MM.1S (cell line): Measurements from ENCODE around the gene EPHA7.

ENCODE experiments used
- DNase-seq: peaks from one replicate; pipeline ENCODE4 v3.0.0-alpha.2; 2015
- H2AFZ ChIP-seq: fragments of 300-600 bp; sonication (generic); 2 replicates; pipeline ENCODE4 v1.6.0; 2016; ENCODE audit warnings: antibody characterized with exemption, low read length
- H3F3A ChIP-seq: fragments of 300-600 bp; sonication (generic); 2 replicates; pipeline ENCODE4 v1.6.1; 2016; ENCODE audit warnings: mild to moderate bottlenecking, antibody characterized with exemption, low read length, moderate library complexity, mixed read lengths; ENCODE audit not compliant: insufficient read depth
- H3K27ac ChIP-seq: fragments of 300-600 bp; sonication (generic); 2 replicates; pipeline ENCODE4 v1.5.1; 2016; ENCODE audit warnings: mild to moderate bottlenecking, low read length
- H3K27me3 ChIP-seq: fragments of 300-600 bp; sonication (generic); replicated peaks from 2 replicates; pipeline ENCODE4 v1.6.0; 2016; ENCODE audit warnings: low read length; ENCODE audit not compliant: insufficient read depth
- H3K36me3 ChIP-seq: fragments of 300-600 bp; sonication (generic); replicated peaks from 2 replicates; pipeline ENCODE4 v1.6.1; 2016; ENCODE audit warnings: mild to moderate bottlenecking, low read length, mixed read lengths; ENCODE audit not compliant: insufficient read depth
- H3K4me1 ChIP-seq: fragments of 300-600 bp; sonication (generic); 2 replicates; pipeline ENCODE4 v1.6.1; 2016; ENCODE audit warnings: low read length, mixed read lengths
- H3K4me2 ChIP-seq: fragments of 300-600 bp; sonication (generic); 2 replicates; pipeline ENCODE4 v1.6.0; 2016; ENCODE audit warnings: low read depth, low read length
- H3K4me3 ChIP-seq: fragments of 300-600 bp; sonication (generic); 2 replicates; pipeline ENCODE4 v1.5.1; 2016; ENCODE audit warnings: low read length, mixed read lengths
- H3K79me2 ChIP-seq: fragments of 300-600 bp; sonication (generic); 2 replicates; pipeline ENCODE4 v1.6.1; 2016; ENCODE audit warnings: mixed run types, low read length, mixed read lengths
- H3K9ac ChIP-seq: fragments of 300-600 bp; sonication (generic); 2 replicates; pipeline ENCODE4 v1.6.1; 2016; ENCODE audit warnings: low read length, mixed read lengths
- H3K9me2 ChIP-seq: fragments of 300-600 bp; sonication (generic); replicated peaks from 2 replicates; pipeline ENCODE4 v1.6.1; 2016; ENCODE audit warnings: mild to moderate bottlenecking, low read length, mixed read lengths; ENCODE audit not compliant: insufficient read depth
- H3K9me3 ChIP-seq: fragments of 300-600 bp; sonication (generic); replicated peaks from 2 replicates; pipeline ENCODE4 v1.6.1; 2016; ENCODE audit warnings: mild to moderate bottlenecking, low read length, mixed read lengths; ENCODE audit not compliant: insufficient read depth
- H4K20me1 ChIP-seq: fragments of 300-600 bp; sonication (generic); 2 replicates; pipeline ENCODE4 v1.6.1; 2016; ENCODE audit warnings: mild to moderate bottlenecking, low read length, moderate library complexity, mixed read lengths; ENCODE audit not compliant: insufficient read depth
- EZH2 ChIP-seq: fragments of 300-600 bp; sonication (generic); optimal IDR thresholded peaks from 2 replicates; pipeline ENCODE3; 2017; ENCODE audit warnings: low read depth, mild to moderate bottlenecking, antibody characterized with exemption, low read length, mixed read lengths
- EZH2phosphoT487 ChIP-seq: fragments of 300-600 bp; sonication (generic); IDR thresholded peaks from 2 replicates; pipeline ENCODE4 v1.6.1; 2018; ENCODE audit warnings: antibody characterized with exemption, low read length
- TF ChIP-seq, protein P1 (sequence below): fragments of 300-600 bp; sonication (generic); IDR thresholded peaks from 2 replicates; pipeline ENCODE4 v1.5.1; 2016; ENCODE audit warnings: antibody characterized with exemption, low read length, mixed read lengths

EPHA7 gene

DNA sequence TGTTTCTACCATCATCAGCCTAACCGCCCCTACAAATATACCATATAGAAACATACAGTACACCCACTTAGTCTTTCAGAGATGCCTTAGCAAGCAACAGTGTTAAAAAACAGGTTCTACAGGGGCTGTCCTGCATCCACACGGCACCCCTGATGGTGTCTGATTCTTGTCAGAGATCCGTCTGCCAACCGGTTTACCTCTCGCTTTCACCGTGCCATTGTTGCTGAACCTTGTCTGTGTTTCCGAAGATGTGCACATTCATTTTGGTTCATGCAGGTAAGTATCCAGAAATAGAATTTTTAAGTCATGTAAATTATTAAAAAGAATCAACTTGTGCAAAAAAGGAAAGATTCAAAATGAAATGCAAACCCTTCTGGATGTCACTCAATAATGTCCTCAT lies 52.9 kb downstream of the EPHA7 start:
- Histone ChIP-seq H3K4me1 (no peaks in the 10 kb centered on the region), H3K4me2 (no peak overlapping the region), H3K4me3 (no peak overlapping the region), H3F3A (no peaks in the 10 kb centered on the region), H3K27ac (no peak overlapping the region), H3K9me3 (no peaks in the 10 kb centered on the region), H3K27me3 (no peaks in the 10 kb centered on the region), H3K9me2 (no peaks in the 10 kb centered on the region), H4K20me1 (no peaks in the 10 kb centered on the region), H2AFZ (no peak overlapping the region), H3K36me3 (no peaks in the 10 kb centered on the region), H3K79me2 (no peaks in the 10 kb centered on the region), H3K9ac (no peak overlapping the region)
- TF ChIP-seq EZH2 (no peak), EZH2phosphoT487 (no peak)
- TF ChIP-seq, protein P1, sequence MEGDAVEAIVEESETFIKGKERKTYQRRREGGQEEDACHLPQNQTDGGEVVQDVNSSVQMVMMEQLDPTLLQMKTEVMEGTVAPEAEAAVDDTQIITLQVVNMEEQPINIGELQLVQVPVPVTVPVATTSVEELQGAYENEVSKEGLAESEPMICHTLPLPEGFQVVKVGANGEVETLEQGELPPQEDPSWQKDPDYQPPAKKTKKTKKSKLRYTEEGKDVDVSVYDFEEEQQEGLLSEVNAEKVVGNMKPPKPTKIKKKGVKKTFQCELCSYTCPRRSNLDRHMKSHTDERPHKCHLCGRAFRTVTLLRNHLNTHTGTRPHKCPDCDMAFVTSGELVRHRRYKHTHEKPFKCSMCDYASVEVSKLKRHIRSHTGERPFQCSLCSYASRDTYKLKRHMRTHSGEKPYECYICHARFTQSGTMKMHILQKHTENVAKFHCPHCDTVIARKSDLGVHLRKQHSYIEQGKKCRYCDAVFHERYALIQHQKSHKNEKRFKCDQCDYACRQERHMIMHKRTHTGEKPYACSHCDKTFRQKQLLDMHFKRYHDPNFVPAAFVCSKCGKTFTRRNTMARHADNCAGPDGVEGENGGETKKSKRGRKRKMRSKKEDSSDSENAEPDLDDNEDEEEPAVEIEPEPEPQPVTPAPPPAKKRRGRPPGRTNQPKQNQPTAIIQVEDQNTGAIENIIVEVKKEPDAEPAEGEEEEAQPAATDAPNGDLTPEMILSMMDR, result no peak
- no peak for DNase-seq

DNA sequence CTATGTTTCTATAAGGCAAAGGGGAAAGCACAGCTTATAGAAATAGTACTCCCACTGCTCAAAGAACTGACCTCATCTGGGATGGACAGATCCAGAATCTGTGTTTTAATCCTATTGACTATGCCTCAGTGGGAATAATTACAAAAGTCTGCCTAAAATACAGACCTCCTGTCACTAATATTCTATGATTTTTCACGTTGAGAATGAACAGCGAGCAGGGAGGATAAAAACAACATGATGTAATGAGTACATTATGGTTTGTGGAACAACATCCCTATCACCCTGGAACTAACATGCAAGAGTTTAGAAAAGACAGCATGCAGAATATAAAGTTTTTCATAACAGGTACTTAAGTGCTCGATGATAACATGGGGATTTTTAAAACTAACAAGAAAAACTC lies 53.9 kb downstream of the EPHA7 start:
- TF ChIP-seq EZH2phosphoT487 (no peak), EZH2 (no peak)
- TF ChIP-seq, protein P1, result no peak
- Histone ChIP-seq H3K27me3 (no peaks in the 10 kb centered on the region), H3K9me3 (no peaks in the 10 kb centered on the region), H3F3A (no peaks in the 10 kb centered on the region), H3K79me2 (no peaks in the 10 kb centered on the region), H3K36me3 (no peaks in the 10 kb centered on the region), H3K9me2 (no peaks in the 10 kb centered on the region), H3K4me1 (no peaks in the 10 kb centered on the region), H3K9ac (no peak overlapping the region), H2AFZ (no peak overlapping the region), H3K27ac (no peak overlapping the region), H3K4me2 (no peak overlapping the region), H3K4me3 (no peak overlapping the region), H4K20me1 (no peaks in the 10 kb centered on the region)
- DNase-seq, result no peak

GRCh38 chr6:93358435-93358834 lies 60.9 kb downstream of the EPHA7 start:
- no peak for DNase-seq
- no peak overlapping the region for H2AFZ ChIP-seq
- no peak overlapping the region for H3K27ac ChIP-seq
- H3K36me3 ChIP-seq, result no peaks in the 10 kb centered on the region
- H4K20me1 ChIP-seq, result no peaks in the 10 kb centered on the region
- H3K27me3 ChIP-seq, result no peaks in the 10 kb centered on the region
- H3K4me3 ChIP-seq, result no peak overlapping the region
- H3K79me2 ChIP-seq, result no peaks in the 10 kb centered on the region
- H3F3A ChIP-seq, result no peaks in the 10 kb centered on the region
- H3K9me3 ChIP-seq, result no peaks in the 10 kb centered on the region
- TF ChIP-seq, protein P1, result no peak
- no peak for TF ChIP-seq EZH2
- TF ChIP-seq EZH2phosphoT487, result no peak
- H3K4me2 ChIP-seq, result no peak overlapping the region
- H3K9me2 ChIP-seq, result no peaks in the 10 kb centered on the region
- no peaks in the 10 kb centered on the region for H3K4me1 ChIP-seq
- H3K9ac ChIP-seq, result no peak overlapping the region

DNA sequence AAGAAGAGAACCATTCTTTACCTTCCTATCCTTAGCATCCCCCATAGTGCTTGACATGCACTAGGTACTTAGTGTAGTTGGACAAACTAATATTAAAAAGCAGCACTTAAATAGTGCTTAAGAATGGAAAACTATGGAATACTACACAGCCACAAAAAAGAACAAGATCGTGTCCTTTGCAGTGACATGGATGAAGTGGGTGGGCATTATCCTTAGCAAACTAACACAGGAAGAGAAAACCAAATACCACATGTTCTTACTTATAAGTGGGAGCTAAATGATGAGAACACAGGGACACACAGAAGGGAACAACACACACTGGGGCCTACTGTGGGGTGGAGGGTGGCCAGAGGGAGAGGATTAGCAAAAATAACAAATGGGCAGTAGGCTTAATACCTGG lies 66.8 kb downstream of the EPHA7 start:
- Histone ChIP-seq H3K36me3 (no peaks in the 10 kb centered on the region), H3F3A (no peaks in the 10 kb centered on the region), H3K4me1 (no peaks in the 10 kb centered on the region), H4K20me1 (no peaks in the 10 kb centered on the region), H3K9me2 (no peaks in the 10 kb centered on the region), H3K9ac (no peak overlapping the region), H3K27ac (no peak overlapping the region), H3K9me3 (no peaks in the 10 kb centered on the region), H3K4me2 (no peak overlapping the region), H3K79me2 (no peaks in the 10 kb centered on the region), H3K27me3 (no peaks in the 10 kb centered on the region), H3K4me3 (no peak overlapping the region), H2AFZ (no peak overlapping the region)
- TF ChIP-seq, protein P1, result no peak
- TF ChIP-seq EZH2phosphoT487 (no peak), EZH2 (no peak)
- DNase-seq, result no peak
